ENCODE measurements around the gene CMPK1.

CMPK1 gene

GRCh38 chr1:47330212-47330611, 3.4 kb upstream of the CMPK1 start:
- TF ChIP-seq CTCF (IDR thresholded peaks at IDR 0.05; ENCODE audit: insufficient read depth, low read length) (no peak), POLR2AphosphoS5 (IDR thresholded peaks at IDR 0.05; ENCODE audit: low read depth) (no peak), SPI1 (IDR thresholded peaks at IDR 0.05; ENCODE audit: borderline replicate concordance, low read depth) (no peak), REST (IDR thresholded peaks at IDR 0.05; ENCODE audit: insufficient replicate concordance, low read depth) (no peak), GABPA (IDR thresholded peaks at IDR 0.05; ENCODE audit: low read depth) (no peak)
- DNase-seq (ENCODE audit: low read depth in 1 of 2, low spot score in 1 of 2): no peak
- no peak overlapping the region for H3K4me3 ChIP-seq (replicated peaks; ENCODE audit: insufficient read depth, low read length)
- no peak overlapping the region for H3K27ac ChIP-seq (replicated peaks)
- H3K27me3 ChIP-seq (ENCODE audit: insufficient read depth, poor library complexity, severe bottlenecking): no peaks in the 10 kb centered on the region

- no peak for DNase-seq (ENCODE audit: low read depth in 1 of 2, low spot score in 1 of 2)
- H3K27me3 ChIP-seq (ENCODE audit: insufficient read depth, poor library complexity, severe bottlenecking): no peaks in the 10 kb centered on the region
- TF ChIP-seq POLR2AphosphoS5 (IDR thresholded peaks at IDR 0.05; ENCODE audit: low read depth) (no peak), SPI1 (IDR thresholded peaks at IDR 0.05; ENCODE audit: borderline replicate concordance, low read depth) (no peak), REST (IDR thresholded peaks at IDR 0.05; ENCODE audit: insufficient replicate concordance, low read depth) (no peak), CTCF (IDR thresholded peaks at IDR 0.05; ENCODE audit: insufficient read depth, low read length) (no peak), GABPA (IDR thresholded peaks at IDR 0.05; ENCODE audit: low read depth) (no peak)
- H3K27ac ChIP-seq (replicated peaks): no peak overlapping the region
- no peak overlapping the region for H3K4me3 ChIP-seq (replicated peaks; ENCODE audit: insufficient read depth, low read length)
Measured at GRCh38 chr1:47331875-47332274, 1.7 kb upstream of the CMPK1 start.

- TF ChIP-seq REST (IDR thresholded peaks at IDR 0.05; ENCODE audit: insufficient replicate concordance, low read depth) (no peak), GABPA (IDR thresholded peaks at IDR 0.05; ENCODE audit: low read depth) (no peak), SPI1 (IDR thresholded peaks at IDR 0.05; ENCODE audit: borderline replicate concordance, low read depth) (no peak), CTCF (IDR thresholded peaks at IDR 0.05; ENCODE audit: insufficient read depth, low read length) (no peak), POLR2AphosphoS5 (IDR thresholded peaks at IDR 0.05; ENCODE audit: low read depth) (no peak)
- no peaks in the 10 kb centered on the region for H3K27me3 ChIP-seq (ENCODE audit: insufficient read depth, poor library complexity, severe bottlenecking)
- no peak for DNase-seq (ENCODE audit: low read depth in 1 of 2, low spot score in 1 of 2)
Measured at GRCh38 chr1:47332779-47333577, 612 bp upstream of the CMPK1 start.

More at GRCh38 chr1:47332779-47333577, 612 bp upstream of the CMPK1 start:
- H3K27ac ChIP-seq (replicated peaks): peak overlapping the region; percentile 75
- H3K4me3 ChIP-seq (replicated peaks; ENCODE audit: insufficient read depth, low read length): peak overlapping the region; percentile 82
